Erythroblast (primary cell): ENCODE data around the gene APOA4.

Experiments used
- GATA1 ChIP-seq: IDR thresholded peaks from 2 replicates; pipeline ENCODE4 v1.6.1; 2011; ENCODE audit warnings: low read depth, mild to moderate bottlenecking, control low read depth, low read length, moderate library complexity
- POLR2A ChIP-seq: IDR thresholded peaks from 2 replicates; pipeline ENCODE4 v1.6.1; 2011; ENCODE audit warnings: mild to moderate bottlenecking, low read length

DNA sequence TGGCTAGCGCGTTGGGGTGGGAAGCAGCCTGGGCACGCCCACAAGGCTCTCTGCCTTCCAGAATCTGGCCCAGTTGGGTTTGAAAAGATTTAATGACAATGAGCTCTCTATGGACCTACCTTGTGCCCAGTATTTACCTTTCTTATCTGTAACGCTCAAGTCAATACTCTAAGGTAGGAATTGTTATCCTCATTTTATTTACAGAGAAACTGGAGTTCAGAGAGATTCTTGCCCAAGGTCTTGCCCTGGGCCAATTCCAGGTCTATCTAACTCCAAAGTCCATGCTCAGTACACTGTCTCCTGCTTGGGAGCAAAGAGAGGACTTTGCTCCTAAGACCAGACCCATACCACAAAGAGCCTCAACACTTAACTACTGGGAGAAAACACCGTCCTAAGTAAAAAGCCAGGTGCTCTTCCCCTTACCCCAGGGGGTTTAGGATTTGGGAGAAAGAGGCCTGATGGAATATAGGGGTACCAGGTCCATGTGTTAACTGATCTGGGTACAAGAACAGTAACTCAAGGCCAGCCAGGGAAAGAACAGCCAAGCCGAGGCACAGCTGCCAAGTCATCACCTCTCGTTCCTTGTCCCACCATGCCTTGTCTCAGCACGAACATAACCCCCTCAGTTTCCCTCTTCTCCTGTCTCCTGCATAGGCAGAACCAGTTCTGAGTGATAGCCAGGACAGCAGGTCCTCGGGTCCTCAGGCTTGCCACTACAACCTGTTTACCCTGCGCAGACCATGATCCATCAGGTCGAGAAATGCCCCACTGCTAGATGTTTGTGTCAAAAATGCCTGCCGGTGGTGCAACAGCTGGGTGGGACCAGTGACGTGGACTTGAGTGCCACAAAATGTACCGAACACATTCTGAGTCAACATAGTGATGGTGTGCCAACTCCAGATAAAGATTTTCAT, 14.6 kb downstream of the APOA4 start:
- TF ChIP-seq POLR2A (no peak), GATA1 (no peak)
